Psoas muscle (tissue), 8 donors: ENCODE measurements around the gene SUPT16H. TPM values are rescaled to one million over a fixed set of nuclear protein-coding genes. Genes with fewer than 3 reads are reported as not detected.

Experiments used
- ATAC-seq, 4 donors: fragments of 200-7000 bp; cut with Tn5 transposase; one replicate each; pipeline ENCODE4 v1.9.1; 2020; ENCODE audit warnings: moderate library complexity in 3 of 4, mild to moderate bottlenecking in 2 of 4
- DNase-seq, 2 donors: peaks; one replicate each; pipeline ENCODE4 v3.0.0-alpha.2; 2020
- H3K27ac ChIP-seq: fragments of 200-600 bp; one replicate; pipeline ENCODE4 v1.8.0; 2022
- H3K27me3 ChIP-seq, 3 donors: fragments of 200-600 bp in 1 of 3; one replicate each; pipeline versions ENCODE4 v1.6.1 to v1.8.0; 2013 to 2022; ENCODE audit warnings: low read length in 2 of 3, mild to moderate bottlenecking in 2 of 3, moderate library complexity in 1 of 3; ENCODE audit not compliant: insufficient read depth in 3 of 3
- H3K36me3 ChIP-seq, 2 donors: fragments of 200-600 bp in 1 of 2; one replicate each; pipeline versions ENCODE4 v1.6.1 to v1.8.0; 2013 to 2022; ENCODE audit warnings: low read depth in 1 of 2, mild to moderate bottlenecking in 1 of 2, moderate library complexity in 1 of 2; ENCODE audit not compliant: insufficient read depth in 1 of 2
- H3K4me1 ChIP-seq: fragments of 200-600 bp; one replicate; pipeline ENCODE4 v1.8.0; 2022
- H3K4me3 ChIP-seq: fragments of 200-600 bp; one replicate; pipeline ENCODE4 v1.8.0; 2022; ENCODE audit warnings: mild to moderate bottlenecking
- H3K9me3 ChIP-seq: fragments of 200-600 bp; one replicate; pipeline ENCODE4 v1.8.0; 2022
- WGBS, 3 donors: extraction: QIAGEN DNeasy Blood & Tissue Kit; methylation state at CpG; one replicate each; pipeline versions ENCODE4 v1.1.6 to v1.1.7; 2013; 5-methylcytosine and 5-hydroxymethylcytosine counted together
- intact Hi-C, 2 donors: fragments of 100-400 bp; cut with DNase I; formaldehyde crosslinking; loops; one replicate each; pipeline versions ENCODE4 v1.11.0 to v1.14.2; 2022
- polyA plus RNA-seq, 3 donors: library from polyadenylated mRNA; stranded (reverse); fragments of 200-250 nt; gene quantifications; one replicate each; pipeline ENCODE4 v1.2.3, GENCODE V29; 2013
- total RNA-seq, 4 donors: library from RNA; stranded (reverse); fragmentation: NEBNext Ultra II Directional in 2 of 4; extraction: Animal tissue kit (Norgen Biotek cat#: 25700) in 2 of 4; gene quantifications; one replicate each; pipeline versions ENCODE4 v1.2.1 to v1.2.4, GENCODE V29; 2021 to 2023
- TF ChIP-seq, protein P1 (sequence below): fragments of 200-600 bp; IDR thresholded peaks from one replicate; pipeline ENCODE4 v1.8.0; 2022; ENCODE audit warnings: antibody characterized with exemption
- donor health status: healthy with polysubstance abuse.
- donor health status: DM: no; HTN: no; CAD: no; lungs with moderate emphysema.
- donor health status: Bipolar disorder and iron deficiency.
- donor health status: healthy.
- donor health status: DM: yes; HTN: yes; CAD: no.
- donor health status: DM: no; HTN: no; CAD: no.
- donor health status: DM: no; HTN: no; CAD: no.
- donor health status: DM: yes; HTN: yes; CAD: no.

SUPT16H gene
- total and polyA plus RNA-seq, 7 donors = 23.6 to 42.0 (median 28.4) TPM

DNA sequence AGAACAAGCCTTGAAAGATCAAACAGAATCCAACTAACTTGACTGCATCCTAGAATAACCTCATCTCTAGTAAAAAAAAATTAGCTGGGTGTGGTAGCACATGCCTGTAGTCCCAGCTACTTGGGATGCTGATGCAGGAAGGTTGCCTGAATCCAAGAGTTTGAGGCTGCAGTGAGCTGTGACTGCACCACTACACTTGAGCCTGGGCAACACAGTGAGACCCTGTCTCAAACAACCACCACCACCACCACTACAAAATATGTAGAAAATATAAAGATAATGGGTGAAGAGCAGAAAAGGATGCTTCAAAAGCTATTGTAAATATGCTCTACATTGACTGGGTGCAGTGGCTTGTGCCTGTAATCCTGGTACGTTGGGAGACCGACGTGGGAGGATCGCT is 27.3 kb downstream of the SUPT16H start:
- WGBS, 3 donors = 95 to 99% (median 98%) methylated on average over 4 of the region's 4 CpGs
- intact Hi-C loops = loop anchor here (5.0 kb wide), 2 partner anchors 36 to 51 kb away; no protein-coding TSS in a partner anchor

DNA sequence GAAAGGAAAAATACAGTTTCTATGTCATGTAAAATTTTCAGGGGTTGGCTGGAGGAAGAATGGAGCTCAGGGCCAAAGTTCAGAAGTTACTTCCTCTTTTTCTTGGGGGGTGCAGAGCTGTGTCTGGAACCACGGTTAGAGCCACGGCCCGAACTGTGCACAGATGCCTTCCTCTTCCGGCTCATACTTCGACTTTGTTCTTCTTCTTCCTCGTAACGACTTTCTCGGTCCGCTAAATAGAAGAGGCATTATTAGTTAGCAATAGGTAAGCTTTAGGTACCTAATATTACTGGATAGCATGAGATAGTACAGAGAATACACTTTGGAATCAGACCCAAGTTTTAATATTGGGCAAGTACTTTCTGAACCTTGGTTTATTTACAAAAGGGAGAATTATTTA is 31.2 kb downstream of the SUPT16H start:
- TF ChIP-seq, protein P1, sequence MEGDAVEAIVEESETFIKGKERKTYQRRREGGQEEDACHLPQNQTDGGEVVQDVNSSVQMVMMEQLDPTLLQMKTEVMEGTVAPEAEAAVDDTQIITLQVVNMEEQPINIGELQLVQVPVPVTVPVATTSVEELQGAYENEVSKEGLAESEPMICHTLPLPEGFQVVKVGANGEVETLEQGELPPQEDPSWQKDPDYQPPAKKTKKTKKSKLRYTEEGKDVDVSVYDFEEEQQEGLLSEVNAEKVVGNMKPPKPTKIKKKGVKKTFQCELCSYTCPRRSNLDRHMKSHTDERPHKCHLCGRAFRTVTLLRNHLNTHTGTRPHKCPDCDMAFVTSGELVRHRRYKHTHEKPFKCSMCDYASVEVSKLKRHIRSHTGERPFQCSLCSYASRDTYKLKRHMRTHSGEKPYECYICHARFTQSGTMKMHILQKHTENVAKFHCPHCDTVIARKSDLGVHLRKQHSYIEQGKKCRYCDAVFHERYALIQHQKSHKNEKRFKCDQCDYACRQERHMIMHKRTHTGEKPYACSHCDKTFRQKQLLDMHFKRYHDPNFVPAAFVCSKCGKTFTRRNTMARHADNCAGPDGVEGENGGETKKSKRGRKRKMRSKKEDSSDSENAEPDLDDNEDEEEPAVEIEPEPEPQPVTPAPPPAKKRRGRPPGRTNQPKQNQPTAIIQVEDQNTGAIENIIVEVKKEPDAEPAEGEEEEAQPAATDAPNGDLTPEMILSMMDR = no peak
- Histone ChIP-seq H3K9me3 (no peaks in the 10 kb centered on the region), H3K27ac (no peak overlapping the region), H3K4me1 (no peaks in the 10 kb centered on the region), H3K4me3 (no peak overlapping the region), H3K27me3 (no peaks in the 10 kb centered on the region), H3K36me3 (peaks cover 17 to 71% of the 10 kb centered on the region in 2 donors)
- DNase-seq = no peak
- intact Hi-C loops = no loop called here
- ATAC-seq = no peak
- 89 to 95% (median 94%) methylated on average over 9 of the region's 9 CpGs for WGBS, 3 donors

More for the DNA sequence above, 27.3 kb downstream of the SUPT16H start:
- Histone ChIP-seq H3K9me3 (no peaks in the 10 kb centered on the region), H3K4me1 (no peaks in the 10 kb centered on the region), H3K36me3 (peaks cover 20 to 100% of the 10 kb centered on the region in 2 donors), H3K4me3 (no peak overlapping the region), H3K27me3 (no peaks in the 10 kb centered on the region), H3K27ac (no peak overlapping the region)
- ATAC-seq (no peak), DNase-seq (no peak)
- TF ChIP-seq, protein P1 = no peak

DNA sequence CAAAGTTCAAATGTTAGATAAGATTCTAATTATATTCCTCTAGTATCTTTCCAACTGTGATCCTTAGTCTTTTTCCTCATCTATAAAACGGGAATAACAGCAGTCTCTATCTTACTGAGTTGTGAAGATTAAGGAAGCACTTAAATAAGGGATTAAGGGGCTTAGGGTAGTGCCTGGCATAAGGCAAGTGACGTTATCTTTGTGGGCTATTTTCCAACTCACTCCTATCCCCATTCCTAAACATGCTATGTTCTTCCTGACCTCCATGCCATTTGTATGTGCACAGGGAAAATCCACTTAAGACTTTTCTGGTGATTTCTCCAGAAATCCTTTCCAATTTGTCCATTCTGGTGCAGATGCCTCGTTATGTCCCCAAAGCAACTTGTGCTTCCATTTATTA is 33.3 kb downstream of the SUPT16H start:
- Histone ChIP-seq H3K4me3 (no peak overlapping the region), H3K27ac (no peak overlapping the region), H3K4me1 (no peaks in the 10 kb centered on the region), H3K9me3 (no peaks in the 10 kb centered on the region), H3K27me3 (no peaks in the 10 kb centered on the region), H3K36me3 (peaks cover 10 to 51% of the 10 kb centered on the region in 2 donors)
- TF ChIP-seq, protein P1 = no peak
- ATAC-seq (no peak), DNase-seq (no peak)
- WGBS, 3 donors = 27 to 55% (median 30%) methylated on average over 3 of the region's 3 CpGs
- intact Hi-C loops = no loop called here

DNA sequence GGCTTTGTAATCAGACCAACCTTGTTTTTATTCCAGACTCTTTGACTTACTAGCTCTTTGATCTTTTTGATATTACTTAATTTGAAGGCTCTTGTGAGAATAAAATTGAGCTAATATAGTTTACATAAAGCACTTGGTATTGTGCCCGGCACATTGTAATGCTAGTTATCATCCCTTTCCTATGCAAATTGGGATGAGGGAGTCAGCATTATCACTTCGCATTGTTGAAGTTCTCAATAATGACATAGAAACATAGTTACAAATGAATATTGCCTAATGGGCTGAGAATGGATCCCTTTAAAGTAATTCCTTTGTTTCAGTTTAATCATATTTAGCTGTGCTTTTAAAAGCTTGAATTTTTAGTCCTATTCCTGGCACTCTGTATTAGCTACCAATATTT is 36.6 kb downstream of the SUPT16H start:
- ATAC-seq (no peak), DNase-seq (no peak)
- Histone ChIP-seq H3K4me1 (no peaks in the 10 kb centered on the region), H3K27ac (no peak overlapping the region), H3K4me3 (no peak overlapping the region), H3K36me3 (peaks cover 2 to 17% of the 10 kb centered on the region in 2 donors), H3K9me3 (no peaks in the 10 kb centered on the region), H3K27me3 (peaks cover 0 to 4% (median 0%) of the 10 kb centered on the region in 3 donors)
- 66 to 70% (median 70%) methylated on average over 2 of the region's 2 CpGs for WGBS, 3 donors
- TF ChIP-seq, protein P1 = no peak
- intact Hi-C loops = no loop called here

DNA sequence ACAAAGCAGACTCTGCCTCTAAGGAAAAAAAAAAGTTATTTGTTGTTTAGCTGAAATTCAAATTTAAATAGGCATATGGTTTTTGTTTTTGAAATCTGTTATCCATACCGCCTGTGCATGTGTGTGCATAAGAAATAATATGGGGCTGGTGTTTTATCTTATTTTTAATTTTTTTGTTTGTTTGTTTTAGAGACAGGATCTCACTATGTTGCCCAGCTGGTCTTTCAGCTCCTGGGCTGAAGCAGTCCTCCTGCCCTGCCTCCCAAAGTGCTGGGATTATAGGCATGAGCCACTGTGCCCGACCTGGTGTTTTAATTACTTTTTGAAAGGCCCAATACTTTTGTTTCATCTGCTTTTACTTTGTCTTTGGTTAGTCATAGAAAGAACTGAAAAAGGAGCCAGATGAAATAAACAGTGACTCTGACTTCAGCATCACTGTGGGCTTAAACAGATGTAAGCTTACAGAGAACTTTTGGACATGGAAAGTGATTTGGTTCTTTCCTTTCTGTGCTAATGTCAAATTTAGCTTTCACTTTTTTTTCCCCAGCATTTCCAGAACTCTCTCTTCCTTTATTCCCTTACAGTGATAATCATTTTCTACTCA is 37.2 kb downstream of the SUPT16H start:
- intact Hi-C loops = no loop called here
- ATAC-seq = no peak

More for the DNA sequence above, 37.2 kb downstream of the SUPT16H start:
- no peak for DNase-seq
- Histone ChIP-seq H3K9me3 (no peaks in the 10 kb centered on the region), H3K4me1 (no peaks in the 10 kb centered on the region), H3K27ac (no peak overlapping the region), H3K27me3 (peaks cover 0 to 4% (median 0%) of the 10 kb centered on the region in 3 donors), H3K36me3 (peaks cover 0 to 12% of the 10 kb centered on the region in 2 donors), H3K4me3 (no peak overlapping the region)
- WGBS, 3 donors = 70 to 81% (median 78%) methylated on average over 2 of the region's 2 CpGs
- TF ChIP-seq, protein P1 = no peak
